GM18499 (cell line): ENCODE data around the gene SPTBN5.

Experiments
- ATAC-seq: cut with Tn5 transposase; IDR thresholded peaks from one replicate; pipeline ENCODE4 v1.9.1; 2021; ENCODE audit warnings: moderate number of reproducible peaks; ENCODE audit not compliant: insufficient read depth, unreplicated experiment

The SPTBN5 gene

DNA sequence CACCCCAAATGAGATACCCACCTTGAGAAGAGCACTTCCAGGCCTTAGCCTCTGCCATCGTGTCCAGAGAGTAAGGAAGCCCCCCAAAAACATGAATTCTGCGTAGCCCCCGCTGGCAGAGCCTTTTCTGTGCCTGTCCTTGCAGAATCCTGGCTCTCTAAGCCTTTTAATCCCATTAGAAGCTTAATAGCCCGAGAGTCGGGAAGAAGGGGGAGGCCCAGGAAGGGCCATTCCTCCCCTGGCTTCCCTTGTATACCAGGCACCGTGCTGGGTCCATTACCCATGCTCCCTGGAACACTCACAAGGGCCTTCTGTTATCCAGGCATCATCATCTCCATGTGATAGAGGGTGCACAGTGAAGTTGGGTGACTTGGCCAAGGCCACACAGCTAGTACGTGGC is 7.1 kb downstream of the SPTBN5 start:
- no peak for ATAC-seq

DNA sequence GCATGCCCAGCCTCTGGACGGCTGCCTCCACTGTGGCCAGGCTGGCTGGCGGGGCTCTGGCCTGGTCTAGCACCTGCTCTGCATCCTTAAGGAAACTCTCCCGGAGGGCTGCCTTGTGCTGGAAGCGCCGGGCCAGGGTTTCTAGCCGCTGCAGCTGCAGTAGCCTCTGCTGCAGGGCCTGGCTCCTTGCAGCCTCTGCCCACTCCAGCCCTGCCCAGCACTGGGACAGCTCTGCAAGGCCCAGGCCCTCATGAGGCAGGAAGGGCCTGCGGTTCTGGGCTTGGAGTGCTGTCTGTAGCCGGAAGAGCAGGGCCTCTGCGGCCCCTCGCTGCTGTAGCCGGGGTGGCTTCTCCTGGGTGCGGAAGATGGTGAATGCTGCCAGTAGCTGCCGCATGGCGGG is 8.0 kb downstream of the SPTBN5 start:
- ATAC-seq: no peak

DNA sequence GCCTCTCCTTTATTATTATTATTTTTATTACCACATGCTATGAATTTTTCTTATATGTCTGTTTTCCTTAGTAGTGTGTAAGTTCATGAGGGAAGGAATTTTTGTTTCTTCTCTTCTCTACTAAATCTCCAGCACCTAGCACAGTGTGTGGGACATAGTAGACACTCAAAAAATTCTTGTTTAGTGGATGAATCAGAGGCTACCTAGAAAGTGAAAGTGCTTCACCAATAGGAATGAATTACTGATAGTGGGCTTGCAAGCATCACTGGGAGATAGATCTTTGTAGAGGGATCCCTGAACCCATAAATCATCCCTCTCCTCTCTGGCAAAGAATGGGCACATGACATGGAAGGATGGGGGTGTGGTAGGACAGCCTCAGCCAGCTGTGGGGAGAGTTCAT is 8.5 kb downstream of the SPTBN5 start:
- no peak for ATAC-seq

- ATAC-seq: no peak
These were observed 9.4 kb downstream of the SPTBN5 start for GRCh38 chr15:41884458-41884857.

DNA sequence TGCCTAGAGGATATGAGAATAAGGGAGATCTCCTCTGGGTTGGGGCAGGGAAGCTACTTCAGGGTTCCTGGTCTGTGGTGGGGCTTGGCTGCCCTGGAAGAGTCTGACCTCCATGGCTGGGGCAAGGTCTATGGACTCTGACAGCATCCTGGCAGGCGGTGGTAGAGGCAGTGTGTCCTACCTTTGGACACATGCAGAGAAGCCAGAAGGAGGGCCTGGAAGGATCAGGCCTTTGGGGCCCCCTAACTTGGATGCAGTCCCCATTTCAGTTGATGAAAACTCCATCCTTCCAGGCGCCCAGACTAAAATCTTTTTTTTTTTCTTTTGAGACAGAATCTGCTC is 10.4 kb downstream of the SPTBN5 start:
- ATAC-seq: no peak

GRCh38 chr15:41882689-41883483 is 11.0 kb downstream of the SPTBN5 start:
- ATAC-seq: no peak

- ATAC-seq: no peak
These were observed 11.7 kb downstream of the SPTBN5 start for GRCh38 chr15:41881920-41882688.

- no peak for ATAC-seq
These were observed 12.3 kb downstream of the SPTBN5 start for GRCh38 chr15:41881550-41881919.

DNA sequence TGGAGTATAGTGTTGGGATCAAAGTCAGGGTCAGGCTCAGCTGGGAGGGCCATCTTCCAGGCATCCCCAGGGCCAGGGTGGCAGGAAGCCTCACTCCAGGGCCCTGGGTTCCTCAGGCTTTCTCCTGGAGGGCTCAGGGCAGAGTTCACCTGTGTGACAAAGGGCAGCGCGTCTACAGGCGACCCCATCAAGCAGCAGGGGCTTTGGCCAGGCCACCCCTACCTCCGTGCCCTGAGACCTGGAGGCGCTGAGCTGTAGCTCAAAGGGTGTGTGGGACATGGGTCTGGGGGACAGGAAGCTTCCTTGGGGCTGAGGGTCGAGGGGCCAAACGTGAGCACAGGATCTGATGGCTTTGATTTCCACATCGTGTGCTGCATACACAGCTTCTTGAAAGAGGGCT is 12.8 kb downstream of the SPTBN5 start:
- no peak for ATAC-seq

DNA sequence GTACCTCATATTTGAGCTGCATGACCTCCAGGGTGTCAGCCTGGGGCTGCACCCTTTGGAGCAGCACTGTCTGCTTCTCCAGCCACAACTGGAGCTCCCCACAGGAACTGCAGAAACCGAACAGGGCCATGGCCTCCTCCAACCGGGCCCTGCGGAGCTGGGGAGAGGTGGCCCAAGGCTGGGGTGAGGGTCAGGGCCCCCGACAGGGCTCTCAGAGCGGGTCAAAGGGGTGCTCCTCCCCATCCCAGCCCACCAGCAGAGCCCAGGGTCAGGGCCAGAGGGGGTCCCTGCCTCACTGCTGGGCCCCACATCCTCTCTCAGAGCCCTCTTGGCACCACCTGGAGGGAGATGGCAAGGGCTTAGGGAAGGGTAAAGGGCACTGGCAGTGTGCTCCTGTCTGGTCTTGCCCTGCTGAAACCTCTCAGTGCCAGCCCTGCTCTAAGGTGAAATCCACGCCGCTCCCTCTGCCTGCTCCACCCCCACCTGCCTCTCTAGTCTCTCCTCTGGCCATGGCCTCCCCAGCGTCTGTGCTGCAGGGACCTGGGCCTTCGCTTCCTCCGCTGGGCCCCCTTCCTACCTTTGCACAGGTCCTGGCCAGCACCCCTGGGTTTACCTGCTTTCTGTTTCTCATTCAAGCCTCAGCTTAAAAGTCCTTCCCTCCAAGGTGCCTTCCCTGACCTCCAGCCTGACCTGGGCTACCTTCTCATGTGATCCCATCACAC is 13.5 kb downstream of the SPTBN5 start:
- no peak for ATAC-seq

- no peak for ATAC-seq
These were observed 14.5 kb downstream of the SPTBN5 start for GRCh38 chr15:41879321-41879845.

- no peak for ATAC-seq
These were observed 15.5 kb downstream of the SPTBN5 start for GRCh38 chr15:41878355-41878699.

DNA sequence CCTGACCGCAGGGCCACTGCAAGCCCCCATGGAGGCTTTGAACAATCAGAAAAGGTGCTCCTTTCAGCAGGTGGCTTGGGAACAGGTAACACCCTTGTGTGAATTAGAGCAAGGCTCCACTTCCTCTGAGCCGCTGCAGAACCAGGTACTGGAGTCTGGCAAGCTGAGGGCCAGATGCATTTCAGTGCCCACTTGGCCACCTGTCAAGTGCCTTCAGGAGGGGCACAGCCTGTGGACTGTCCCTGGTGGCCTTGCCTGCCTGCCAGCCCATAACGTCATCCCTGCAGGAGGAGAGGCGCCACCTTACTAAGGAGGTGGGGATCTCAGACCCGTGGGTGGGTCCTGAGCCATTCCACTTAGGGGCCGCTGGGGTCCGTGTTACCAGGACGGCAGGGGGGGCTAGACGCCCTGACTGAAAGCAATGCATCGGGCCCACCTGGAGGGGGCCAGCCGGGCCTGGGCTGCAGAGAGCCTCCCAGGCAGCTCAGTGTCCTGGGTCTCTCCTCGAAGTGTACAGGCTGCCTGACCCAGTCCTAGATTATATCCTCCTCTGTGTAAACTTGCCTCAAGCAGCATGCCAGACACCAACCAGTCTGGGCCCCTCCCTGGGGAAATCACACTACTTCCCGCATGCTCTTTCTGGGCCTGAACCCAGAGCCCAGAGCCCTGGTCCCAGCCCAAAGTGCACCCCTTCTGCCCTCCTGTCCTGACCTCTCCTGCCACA is 16.1 kb downstream of the SPTBN5 start:
- ATAC-seq: no peak

GRCh38 chr15:41876689-41877088 is 17.2 kb downstream of the SPTBN5 start:
- ATAC-seq: no peak

DNA sequence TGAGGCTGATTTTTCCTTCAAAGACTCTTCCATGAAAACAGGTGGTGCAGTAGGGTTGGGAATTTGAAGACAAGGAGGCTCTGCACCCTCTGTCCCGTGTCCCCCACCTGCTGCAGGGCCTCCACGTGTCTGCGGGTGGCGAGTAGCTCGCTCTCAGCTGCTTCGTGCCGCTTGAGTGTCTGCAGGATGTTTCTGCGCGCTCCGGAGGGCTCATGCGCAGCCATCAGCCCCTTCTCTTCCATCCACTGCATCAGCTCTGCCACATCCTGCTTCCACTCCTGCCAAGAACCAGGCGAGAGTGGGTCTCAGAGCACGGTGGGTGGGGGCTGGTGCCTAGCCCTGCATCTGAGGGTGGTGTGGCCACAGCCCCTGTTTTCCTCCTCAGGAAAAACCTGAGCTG is 17.8 kb downstream of the SPTBN5 start:
- ATAC-seq: no peak

- no peak for ATAC-seq
These were observed 19.1 kb downstream of the SPTBN5 start for GRCh38 chr15:41874736-41875135.

- ATAC-seq: no peak
These were observed 20.1 kb downstream of the SPTBN5 start for GRCh38 chr15:41873711-41874110.

DNA sequence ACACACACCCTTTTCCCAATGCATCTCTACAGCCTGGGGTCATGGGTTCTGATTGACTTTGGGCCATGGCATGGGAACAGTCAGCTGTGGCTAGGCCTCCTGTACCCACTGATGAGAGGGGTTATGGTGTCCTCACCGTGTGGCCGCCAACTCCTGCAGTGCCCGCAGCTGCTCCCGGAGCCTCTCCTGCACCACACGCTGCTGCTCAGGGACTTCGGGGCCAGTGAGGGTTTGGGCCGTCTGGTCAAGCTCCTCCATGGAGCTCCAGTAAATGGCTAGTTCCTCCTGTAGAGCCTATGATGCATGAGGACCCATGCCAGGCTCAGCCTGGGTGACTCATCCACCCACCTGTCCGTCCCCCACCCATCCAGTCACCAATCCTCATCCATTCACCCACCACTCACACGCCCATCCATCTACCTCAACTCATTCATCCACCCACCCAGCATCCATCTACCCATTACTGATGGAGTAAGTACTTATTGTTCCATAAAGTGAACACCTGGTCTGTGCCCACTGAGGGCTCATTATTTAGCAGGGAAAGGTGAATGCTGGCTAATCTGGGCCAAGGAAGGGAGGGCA is 21.6 kb downstream of the SPTBN5 start:
- no peak for ATAC-seq

DNA sequence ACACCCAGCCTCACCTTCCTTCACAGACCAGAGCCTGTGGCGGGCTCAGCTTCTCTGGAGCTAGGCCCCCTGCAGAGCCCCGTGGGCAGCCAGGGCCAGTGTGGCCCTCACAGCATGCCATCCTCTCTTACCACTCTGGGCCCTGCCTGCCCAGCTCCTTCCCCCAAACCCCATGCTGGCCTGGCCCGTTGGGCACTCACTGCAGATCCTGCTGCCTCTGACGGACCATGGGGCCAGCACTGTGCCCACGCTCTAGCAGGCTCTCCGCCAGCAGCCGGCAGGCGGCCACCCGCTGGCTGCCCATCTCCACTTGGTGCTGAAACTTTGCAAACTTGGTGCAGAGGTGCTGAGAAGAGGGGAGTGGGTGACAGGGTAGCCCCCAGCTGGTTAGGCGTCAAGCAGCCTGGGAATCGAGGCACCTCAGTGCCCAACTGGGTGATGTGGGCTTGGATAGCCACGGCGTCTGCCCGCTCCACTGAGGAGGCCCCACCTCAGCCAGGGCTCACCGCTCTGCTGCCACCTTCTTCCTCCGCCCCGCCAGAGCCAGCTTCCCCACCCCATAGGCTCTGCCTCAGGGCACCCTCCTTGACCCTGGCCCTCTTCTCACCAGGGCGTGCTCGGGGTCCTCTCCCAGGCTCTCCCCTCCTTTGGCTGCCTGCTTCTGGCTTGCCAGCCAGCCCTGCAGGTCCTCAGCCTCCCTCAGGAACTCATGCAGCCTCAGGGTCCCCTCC is 22.5 kb downstream of the SPTBN5 start:
- no peak for ATAC-seq

- no peak for ATAC-seq
These were observed 23.2 kb downstream of the SPTBN5 start for GRCh38 chr15:41870689-41871081.
